DOHH2 (cell line): Measurements from ENCODE around the gene PHACTR2.

ENCODE experiments used
- H3F3A ChIP-seq: fragments of 200-600 bp; sonication (generic), shearing (Covaris generic); 2 replicates; pipeline ENCODE4 v1.6.0; 2016; ENCODE audit warnings: antibody characterized with exemption, mild to moderate bottlenecking; ENCODE audit not compliant: control insufficient read depth, insufficient read depth
- H3K27ac ChIP-seq: fragments of 200-600 bp; sonication (generic); 2 replicates; pipeline ENCODE4 v1.5.1; 2014; ENCODE audit warnings: low read depth, mild to moderate bottlenecking, low read length, moderate library complexity
- H3K27me3 ChIP-seq: fragments of 200-600 bp; sonication (generic); 2 replicates; pipeline ENCODE4 v1.6.1; 2014; ENCODE audit warnings: mild to moderate bottlenecking, low read length, mixed read lengths; ENCODE audit not compliant: control insufficient read depth
- H3K36me3 ChIP-seq: fragments of 200-600 bp; sonication (generic); 2 replicates; pipeline ENCODE4 v1.6.1; 2014; ENCODE audit warnings: mild to moderate bottlenecking, low read length, moderate library complexity, mixed read lengths; ENCODE audit not compliant: control insufficient read depth
- H3K4me1 ChIP-seq: fragments of 200-600 bp; sonication (generic); 2 replicates; pipeline ENCODE4 v1.6.1; 2014; ENCODE audit warnings: mild to moderate bottlenecking, low read length, mixed read lengths; ENCODE audit not compliant: control insufficient read depth
- H3K4me2 ChIP-seq: fragments of 200-600 bp; sonication (generic); 2 replicates; pipeline ENCODE4 v1.6.0; 2014; ENCODE audit warnings: mild to moderate bottlenecking, low read length, moderate library complexity
- H3K4me3 ChIP-seq: fragments of 200-600 bp; sonication (generic); 2 replicates; pipeline ENCODE4 v1.5.1; 2014; ENCODE audit warnings: mild to moderate bottlenecking, low read length, mixed read lengths
- H3K79me2 ChIP-seq: fragments of 200-600 bp; sonication (generic); 2 replicates; pipeline ENCODE4 v1.6.1; 2014; ENCODE audit warnings: mild to moderate bottlenecking, low read length, mixed read lengths; ENCODE audit not compliant: control insufficient read depth
- H3K9me2 ChIP-seq: fragments of 200-600 bp; sonication (generic); replicated peaks from 2 replicates; pipeline ENCODE4 v1.6.1; 2014; ENCODE audit warnings: mild to moderate bottlenecking, low read length, mixed read lengths; ENCODE audit not compliant: control insufficient read depth
- H3K9me3 ChIP-seq: fragments of 200-600 bp; sonication (generic); 2 replicates; pipeline ENCODE4 v1.6.1; 2014; ENCODE audit warnings: antibody characterized with exemption, low read length, mixed read lengths; ENCODE audit not compliant: control insufficient read depth, insufficient read depth
- H4K20me1 ChIP-seq: fragments of 200-600 bp; sonication (generic); 2 replicates; pipeline ENCODE4 v1.6.0; 2014; ENCODE audit warnings: low read depth, mild to moderate bottlenecking, antibody characterized with exemption, low read length, moderate library complexity; ENCODE audit not compliant: control insufficient read depth, insufficient read depth
- EZH2phosphoT487 ChIP-seq: fragments of 200-600 bp; sonication (generic); IDR thresholded peaks from 2 replicates; pipeline ENCODE4 v1.6.1; 2017; ENCODE audit warnings: borderline replicate concordance, mild to moderate bottlenecking, antibody characterized with exemption, low read length, moderate library complexity, mixed read lengths
- TF ChIP-seq, protein P1 (sequence below): fragments of 200-600 bp; sonication (generic); IDR thresholded peaks from one replicate; pipeline ENCODE4 v1.5.1; 2014; ENCODE audit warnings: antibody characterized with exemption, mild to moderate bottlenecking, low read depth, low read length; ENCODE audit not compliant: poor library complexity, severe bottlenecking

Gene PHACTR2

DNA sequence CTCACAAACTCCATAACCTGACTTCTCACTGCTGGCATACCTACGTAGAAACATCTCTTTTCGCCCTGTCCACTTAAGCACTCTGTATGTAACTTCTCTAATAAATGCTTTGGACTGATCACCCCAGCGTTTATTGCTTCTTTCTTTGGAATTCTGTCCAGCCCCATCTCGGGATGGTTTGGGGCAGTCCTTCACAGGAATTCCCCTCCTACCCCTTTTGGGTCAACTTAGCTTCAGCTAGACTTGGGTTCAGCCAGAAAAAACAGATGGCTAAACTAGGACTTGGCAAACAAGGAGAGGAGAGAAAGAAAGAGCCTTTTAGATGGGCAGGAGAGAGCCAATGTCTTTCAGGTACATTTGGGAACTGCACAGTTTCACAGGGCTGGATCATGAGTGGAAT, 161.4 kb downstream of the PHACTR2 start:
- Histone ChIP-seq H3K9me2 (no peaks in the 10 kb centered on the region), H3K36me3 (peaks cover 10% of the 10 kb centered on the region), H3K79me2 (peaks cover 11% of the 10 kb centered on the region), H4K20me1 (no peaks in the 10 kb centered on the region), H3K4me3 (no peak overlapping the region), H3K4me2 (no peak overlapping the region), H3K4me1 (peaks cover 6% of the 10 kb centered on the region), H3K27ac (no peak overlapping the region), H3K27me3 (no peaks in the 10 kb centered on the region), H3K9me3 (no peaks in the 10 kb centered on the region), H3F3A (no peaks in the 10 kb centered on the region)
- TF ChIP-seq, protein P1, sequence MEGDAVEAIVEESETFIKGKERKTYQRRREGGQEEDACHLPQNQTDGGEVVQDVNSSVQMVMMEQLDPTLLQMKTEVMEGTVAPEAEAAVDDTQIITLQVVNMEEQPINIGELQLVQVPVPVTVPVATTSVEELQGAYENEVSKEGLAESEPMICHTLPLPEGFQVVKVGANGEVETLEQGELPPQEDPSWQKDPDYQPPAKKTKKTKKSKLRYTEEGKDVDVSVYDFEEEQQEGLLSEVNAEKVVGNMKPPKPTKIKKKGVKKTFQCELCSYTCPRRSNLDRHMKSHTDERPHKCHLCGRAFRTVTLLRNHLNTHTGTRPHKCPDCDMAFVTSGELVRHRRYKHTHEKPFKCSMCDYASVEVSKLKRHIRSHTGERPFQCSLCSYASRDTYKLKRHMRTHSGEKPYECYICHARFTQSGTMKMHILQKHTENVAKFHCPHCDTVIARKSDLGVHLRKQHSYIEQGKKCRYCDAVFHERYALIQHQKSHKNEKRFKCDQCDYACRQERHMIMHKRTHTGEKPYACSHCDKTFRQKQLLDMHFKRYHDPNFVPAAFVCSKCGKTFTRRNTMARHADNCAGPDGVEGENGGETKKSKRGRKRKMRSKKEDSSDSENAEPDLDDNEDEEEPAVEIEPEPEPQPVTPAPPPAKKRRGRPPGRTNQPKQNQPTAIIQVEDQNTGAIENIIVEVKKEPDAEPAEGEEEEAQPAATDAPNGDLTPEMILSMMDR = no peak
- TF ChIP-seq EZH2phosphoT487 = no peak

DNA sequence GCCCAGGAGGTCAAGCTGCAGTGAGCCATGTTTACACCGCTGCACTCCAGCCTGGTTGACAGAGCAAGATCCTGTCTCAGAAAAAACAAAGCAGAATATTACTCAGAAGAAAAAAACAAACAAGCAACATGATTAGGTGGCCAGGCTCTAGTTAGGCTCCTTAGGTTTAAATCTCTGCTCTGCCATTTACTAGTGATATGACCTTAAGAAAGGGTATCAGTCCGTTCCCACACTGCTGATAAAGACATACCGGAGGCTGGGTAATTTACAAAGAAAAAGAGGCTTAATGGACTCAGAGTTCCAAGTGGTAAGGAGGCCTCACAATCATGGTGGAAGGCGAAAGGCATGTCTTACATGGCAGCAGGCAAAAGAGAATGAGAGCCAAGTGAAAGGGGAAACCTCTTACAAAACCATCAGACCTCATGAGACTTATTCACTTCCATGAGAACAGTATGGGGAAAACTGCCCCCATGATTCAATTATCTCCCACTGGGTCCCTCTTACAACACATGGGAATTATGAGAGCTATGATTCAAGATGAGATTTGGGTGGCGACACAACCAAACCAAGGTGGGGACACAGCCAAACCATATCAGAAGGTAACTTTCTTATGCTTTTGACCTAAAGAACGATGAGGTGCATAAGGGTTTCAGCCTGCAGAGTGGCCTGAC, 163.0 kb downstream of the PHACTR2 start:
- Histone ChIP-seq H3F3A (no peaks in the 10 kb centered on the region), H3K9me2 (no peaks in the 10 kb centered on the region), H3K9me3 (no peaks in the 10 kb centered on the region), H3K36me3 (peaks cover 24% of the 10 kb centered on the region), H3K27me3 (no peaks in the 10 kb centered on the region), H3K27ac (no peak overlapping the region), H4K20me1 (no peaks in the 10 kb centered on the region), H3K4me2 (no peak overlapping the region), H3K4me1 (peaks cover 14% of the 10 kb centered on the region), H3K79me2 (peaks cover 26% of the 10 kb centered on the region), H3K4me3 (no peak overlapping the region)
- TF ChIP-seq, protein P1 = no peak
- TF ChIP-seq EZH2phosphoT487 = no peak

DNA sequence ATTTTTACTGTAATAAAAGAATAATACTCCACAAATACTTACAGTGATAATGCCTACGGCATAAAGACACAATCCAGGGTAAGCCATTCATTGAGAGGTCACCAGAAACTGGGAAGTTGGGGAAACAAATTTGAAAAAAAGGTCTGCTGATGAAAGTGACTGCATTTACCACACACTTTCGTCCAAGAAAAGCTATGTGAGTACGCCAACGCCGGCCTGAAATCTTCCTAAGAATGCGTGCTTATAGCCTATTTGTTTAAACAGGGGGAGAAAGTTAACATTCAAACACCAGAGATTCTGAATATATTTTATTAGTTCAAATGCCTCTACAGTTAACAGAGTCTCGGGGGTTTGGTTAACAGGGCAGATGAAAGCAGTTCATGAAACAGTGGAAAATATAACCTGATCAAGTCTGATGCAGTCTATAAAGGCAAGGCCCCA, 164.7 kb downstream of the PHACTR2 start:
- Histone ChIP-seq H3K27me3 (no peaks in the 10 kb centered on the region), H3K9me2 (no peaks in the 10 kb centered on the region), H3K4me1 (peaks cover 14% of the 10 kb centered on the region), H3K36me3 (peaks cover 41% of the 10 kb centered on the region), H3K4me3 (peak overlapping the region; percentile 97), H3K79me2 (peaks cover 44% of the 10 kb centered on the region), H4K20me1 (no peaks in the 10 kb centered on the region), H3F3A (no peaks in the 10 kb centered on the region), H3K4me2 (peak overlapping the region; percentile 76), H3K9me3 (no peaks in the 10 kb centered on the region), H3K27ac (peak overlapping the region; percentile 58)
- no peak for TF ChIP-seq EZH2phosphoT487
- TF ChIP-seq, protein P1 = no peak
